C4-2B (cell line): Measurements from ENCODE around the gene DIPK1C.

ENCODE experiments used
- ZFX ChIP-seq: fragments of 450-650 bp; IDR thresholded peaks from 2 replicates; pipeline ENCODE4 v1.6.1; 2017
- TF ChIP-seq, protein P1 (sequence below): fragments of 450-650 bp; conservative IDR thresholded peaks from 2 replicates; pipeline ENCODE4 v1.5.1; 2017; ENCODE audit warnings: mild to moderate bottlenecking

DNA sequence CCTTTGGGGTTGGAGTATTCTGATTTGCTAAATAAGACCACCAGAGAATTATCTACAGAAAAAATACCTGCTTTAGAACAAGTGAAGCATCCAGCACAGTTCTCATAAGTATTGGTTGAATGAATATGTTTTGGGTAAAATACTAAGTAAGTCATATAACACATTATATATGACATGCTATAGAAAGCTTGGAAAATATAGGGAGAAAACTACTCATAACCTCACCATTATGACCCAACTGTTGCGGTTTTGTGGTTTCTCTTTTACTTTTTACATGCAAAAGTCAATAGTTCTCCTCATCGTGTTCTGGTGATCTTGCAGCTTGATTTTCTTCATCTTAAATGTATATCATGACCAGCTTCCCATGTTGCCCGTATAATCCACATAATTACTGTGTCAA lies 66.2 kb downstream of the DIPK1C start:
- TF ChIP-seq, protein P1, sequence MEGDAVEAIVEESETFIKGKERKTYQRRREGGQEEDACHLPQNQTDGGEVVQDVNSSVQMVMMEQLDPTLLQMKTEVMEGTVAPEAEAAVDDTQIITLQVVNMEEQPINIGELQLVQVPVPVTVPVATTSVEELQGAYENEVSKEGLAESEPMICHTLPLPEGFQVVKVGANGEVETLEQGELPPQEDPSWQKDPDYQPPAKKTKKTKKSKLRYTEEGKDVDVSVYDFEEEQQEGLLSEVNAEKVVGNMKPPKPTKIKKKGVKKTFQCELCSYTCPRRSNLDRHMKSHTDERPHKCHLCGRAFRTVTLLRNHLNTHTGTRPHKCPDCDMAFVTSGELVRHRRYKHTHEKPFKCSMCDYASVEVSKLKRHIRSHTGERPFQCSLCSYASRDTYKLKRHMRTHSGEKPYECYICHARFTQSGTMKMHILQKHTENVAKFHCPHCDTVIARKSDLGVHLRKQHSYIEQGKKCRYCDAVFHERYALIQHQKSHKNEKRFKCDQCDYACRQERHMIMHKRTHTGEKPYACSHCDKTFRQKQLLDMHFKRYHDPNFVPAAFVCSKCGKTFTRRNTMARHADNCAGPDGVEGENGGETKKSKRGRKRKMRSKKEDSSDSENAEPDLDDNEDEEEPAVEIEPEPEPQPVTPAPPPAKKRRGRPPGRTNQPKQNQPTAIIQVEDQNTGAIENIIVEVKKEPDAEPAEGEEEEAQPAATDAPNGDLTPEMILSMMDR = no peak
- no peak for TF ChIP-seq ZFX
